Vagina (tissue), 2 donors: ENCODE measurements around the gene ZKSCAN5. TPM values are rescaled to one million over a fixed set of nuclear protein-coding genes. Genes with fewer than 3 reads are reported as not detected.
A peak's percentile ranks its signal among the peaks of the same experiment; 100 is the strongest.

Source experiments
- DNase-seq, 2 donors: peaks; one replicate each; pipeline ENCODE4 v3.0.0-alpha.2; 2017; ENCODE audit errors: extremely low spot score in 2 of 2
- H3K27ac ChIP-seq: fragments of 200-600 bp; sonication (generic); one replicate; pipeline ENCODE4 v1.5.1; 2019
- H3K27me3 ChIP-seq: fragments of 200-600 bp; sonication (generic); one replicate; pipeline ENCODE4 v1.5.1; 2019
- H3K36me3 ChIP-seq, 2 donors: fragments of 200-600 bp; sonication (generic); one replicate each; pipeline ENCODE4 v1.5.1; 2017 to 2019
- H3K4me1 ChIP-seq: fragments of 200-600 bp; sonication (generic); one replicate; pipeline ENCODE4 v1.5.1; 2019
- H3K4me3 ChIP-seq, 2 donors: fragments of 200-600 bp; sonication (generic); 1 replicate in 1 of 2; 2 replicates in 1 of 2; pipeline ENCODE4 v1.5.1; 2016 to 2019
- H3K9me3 ChIP-seq: fragments of 200-600 bp; sonication (generic); one replicate; pipeline ENCODE4 v1.5.1; 2019
- POLR2A ChIP-seq, 2 donors: fragments of 450-650 bp; IDR thresholded peaks; one replicate each; pipeline ENCODE4 v1.6.1; 2017; ENCODE audit warnings: antibody characterized with exemption in 2 of 2, mild to moderate bottlenecking in 2 of 2, moderate library complexity in 2 of 2
- POLR2AphosphoS5 ChIP-seq, 2 donors: sonication (generic); formaldehyde crosslinking; IDR thresholded peaks; one replicate each; pipeline ENCODE4 v1.9.0; 2017; ENCODE audit warnings: antibody characterized with exemption in 2 of 2, mild to moderate bottlenecking in 2 of 2, low read depth in 1 of 2; ENCODE audit not compliant: insufficient read depth in 1 of 2
- intact Hi-C: fragments of 100-400 bp; cut with DNase I; formaldehyde crosslinking; loops from one replicate; pipeline ENCODE4 v1.15.1; 2023
- total RNA-seq: library from RNA; depleted of rRNA; stranded (reverse); fragments of >200 nt; gene quantifications from one replicate; pipeline ENCODE4 v1.2.3, GENCODE V29; 2016
- TF ChIP-seq, protein P1 (sequence below), 3 experiments: fragments of 450-650 bp in 2 of 3; fragments of 200-600 bp in 1 of 3; sonication (generic) in 1 of 3; IDR thresholded peaks; one replicate each; pipeline ENCODE4 v1.5.1; 2017 to 2019; ENCODE audit warnings: antibody characterized with exemption in 3 of 3, mild to moderate bottlenecking in 2 of 3, moderate library complexity in 2 of 3

ZKSCAN5 gene
- total RNA-seq, 1 donor from 2014 or later: 7.1 TPM

DNA sequence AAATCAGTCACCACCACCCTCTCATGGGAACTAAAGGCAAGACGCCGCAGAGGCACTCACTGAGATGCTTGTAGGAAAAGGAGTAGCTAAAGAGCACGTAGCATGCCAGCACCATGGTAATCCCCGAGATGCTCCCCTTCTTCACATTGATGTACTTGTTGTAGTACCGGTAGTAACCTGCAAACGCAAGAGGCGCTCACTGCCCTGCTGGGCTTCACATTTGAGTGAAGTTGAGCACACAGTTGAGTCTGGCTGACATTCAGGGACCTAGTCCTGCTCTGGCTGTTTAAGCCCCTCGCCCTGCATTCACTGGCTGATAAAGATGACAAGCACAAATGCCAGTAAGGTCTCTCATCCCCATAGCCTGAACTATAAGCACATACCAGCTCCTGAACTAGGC, 45.4 kb upstream of the ZKSCAN5 start:
- peaks cover 44% of the 10 kb centered on the region for H3K4me1 ChIP-seq
- intact Hi-C loops: no loop called here
- peaks cover 0 to 59% of the 10 kb centered on the region in 2 donors for H3K36me3 ChIP-seq
- H3K27me3 ChIP-seq: no peaks in the 10 kb centered on the region
- H3K4me3 ChIP-seq: no peak overlapping the region
- H3K27ac ChIP-seq: no peak overlapping the region
- no peaks in the 10 kb centered on the region for H3K9me3 ChIP-seq
- no peak for DNase-seq
- TF ChIP-seq POLR2AphosphoS5 (IDR thresholded peaks at IDR 0.05; ENCODE audit: insufficient read depth in 1 of 2, low read depth in 1 of 2) (no peak), POLR2A (IDR thresholded peaks at IDR 0.05) (no peak)
- TF ChIP-seq, protein P1, sequence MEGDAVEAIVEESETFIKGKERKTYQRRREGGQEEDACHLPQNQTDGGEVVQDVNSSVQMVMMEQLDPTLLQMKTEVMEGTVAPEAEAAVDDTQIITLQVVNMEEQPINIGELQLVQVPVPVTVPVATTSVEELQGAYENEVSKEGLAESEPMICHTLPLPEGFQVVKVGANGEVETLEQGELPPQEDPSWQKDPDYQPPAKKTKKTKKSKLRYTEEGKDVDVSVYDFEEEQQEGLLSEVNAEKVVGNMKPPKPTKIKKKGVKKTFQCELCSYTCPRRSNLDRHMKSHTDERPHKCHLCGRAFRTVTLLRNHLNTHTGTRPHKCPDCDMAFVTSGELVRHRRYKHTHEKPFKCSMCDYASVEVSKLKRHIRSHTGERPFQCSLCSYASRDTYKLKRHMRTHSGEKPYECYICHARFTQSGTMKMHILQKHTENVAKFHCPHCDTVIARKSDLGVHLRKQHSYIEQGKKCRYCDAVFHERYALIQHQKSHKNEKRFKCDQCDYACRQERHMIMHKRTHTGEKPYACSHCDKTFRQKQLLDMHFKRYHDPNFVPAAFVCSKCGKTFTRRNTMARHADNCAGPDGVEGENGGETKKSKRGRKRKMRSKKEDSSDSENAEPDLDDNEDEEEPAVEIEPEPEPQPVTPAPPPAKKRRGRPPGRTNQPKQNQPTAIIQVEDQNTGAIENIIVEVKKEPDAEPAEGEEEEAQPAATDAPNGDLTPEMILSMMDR (IDR thresholded peaks at IDR 0.05): no peak

DNA sequence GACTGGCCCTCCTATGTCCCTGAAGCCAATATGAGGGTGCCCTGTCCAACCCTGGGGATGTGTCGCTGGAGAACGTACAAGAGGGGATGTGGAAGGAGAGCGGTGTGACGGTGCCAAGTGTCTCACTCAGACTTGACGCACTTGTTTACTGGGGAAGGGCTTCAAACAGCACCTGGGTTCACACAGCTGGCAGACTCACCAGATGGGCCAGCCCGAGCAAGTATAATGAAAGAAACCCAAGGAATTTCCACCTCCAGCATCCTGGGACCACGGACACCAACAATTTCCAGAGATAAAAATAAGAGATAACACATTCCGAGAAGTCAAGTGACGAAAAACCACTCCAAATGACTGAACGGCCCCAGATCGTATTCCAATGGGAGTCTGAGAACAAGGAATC, 43.8 kb upstream of the ZKSCAN5 start:
- TF ChIP-seq POLR2AphosphoS5 (IDR thresholded peaks at IDR 0.05; ENCODE audit: insufficient read depth in 1 of 2, low read depth in 1 of 2) (no peak), POLR2A (IDR thresholded peaks at IDR 0.05) (no peak)
- TF ChIP-seq, protein P1 (IDR thresholded peaks at IDR 0.05): no peak
- DNase-seq: no peak
- intact Hi-C loops: no loop called here

DNA sequence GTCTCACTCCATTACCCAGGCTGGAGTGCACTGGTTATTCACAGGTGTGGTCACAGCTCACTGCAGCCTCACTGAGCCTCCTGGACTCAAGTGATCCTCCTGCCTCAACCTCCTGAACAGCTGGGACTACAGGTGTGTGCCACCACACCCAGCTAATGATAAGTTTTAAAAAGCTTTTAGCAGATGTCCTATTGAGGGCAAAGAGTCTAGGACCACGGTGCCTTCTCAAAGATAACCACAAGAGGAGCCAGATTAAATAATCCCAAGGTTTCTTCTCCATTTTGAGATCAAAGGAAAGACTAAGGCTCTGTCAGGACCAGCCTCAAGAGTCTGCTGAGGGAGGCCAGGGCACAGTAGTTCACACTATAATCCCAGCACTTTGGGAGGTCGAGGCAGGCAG, 43.2 kb upstream of the ZKSCAN5 start:
- Histone ChIP-seq H3K9me3 (no peaks in the 10 kb centered on the region), H3K27ac (no peak overlapping the region), H3K4me3 (no peak overlapping the region), H3K4me1 (peaks cover 59% of the 10 kb centered on the region), H3K36me3 (peaks cover 0 to 41% of the 10 kb centered on the region in 2 donors), H3K27me3 (no peaks in the 10 kb centered on the region)
- DNase-seq: no peak
- no peak for TF ChIP-seq POLR2A (IDR thresholded peaks at IDR 0.05)
- TF ChIP-seq POLR2AphosphoS5 (IDR thresholded peaks at IDR 0.05; ENCODE audit: insufficient read depth in 1 of 2, low read depth in 1 of 2): no peak
- TF ChIP-seq, protein P1 (IDR thresholded peaks at IDR 0.05): no peak
- intact Hi-C loops: no loop called here

More for the DNA sequence above, 43.8 kb upstream of the ZKSCAN5 start:
- Histone ChIP-seq H3K4me3 (no peak overlapping the region), H3K27me3 (no peaks in the 10 kb centered on the region), H3K9me3 (no peaks in the 10 kb centered on the region), H3K27ac (no peak overlapping the region), H3K36me3 (peaks cover 0 to 46% of the 10 kb centered on the region in 2 donors), H3K4me1 (peaks cover 59% of the 10 kb centered on the region)

DNA sequence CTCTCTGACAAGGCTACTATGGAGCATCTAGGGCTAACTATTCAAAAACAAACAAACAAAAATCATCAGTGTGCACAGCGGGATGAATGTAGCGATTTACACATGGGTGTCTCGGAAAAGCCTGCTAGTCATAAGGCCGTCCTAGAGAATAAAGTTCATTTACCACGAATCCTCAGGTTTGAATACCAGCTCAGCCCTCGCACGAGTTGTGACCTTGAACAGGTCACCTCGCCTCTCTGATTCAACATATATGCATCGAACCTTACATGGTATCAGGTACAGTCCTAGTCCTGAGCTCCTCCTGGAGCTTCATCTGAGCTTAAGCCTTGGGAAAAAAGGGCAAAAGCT, 39.1 kb upstream of the ZKSCAN5 start:
- peaks cover 51% of the 10 kb centered on the region for H3K4me1 ChIP-seq
- H3K4me3 ChIP-seq: peak overlapping the region; percentile 83 to 85

DNA sequence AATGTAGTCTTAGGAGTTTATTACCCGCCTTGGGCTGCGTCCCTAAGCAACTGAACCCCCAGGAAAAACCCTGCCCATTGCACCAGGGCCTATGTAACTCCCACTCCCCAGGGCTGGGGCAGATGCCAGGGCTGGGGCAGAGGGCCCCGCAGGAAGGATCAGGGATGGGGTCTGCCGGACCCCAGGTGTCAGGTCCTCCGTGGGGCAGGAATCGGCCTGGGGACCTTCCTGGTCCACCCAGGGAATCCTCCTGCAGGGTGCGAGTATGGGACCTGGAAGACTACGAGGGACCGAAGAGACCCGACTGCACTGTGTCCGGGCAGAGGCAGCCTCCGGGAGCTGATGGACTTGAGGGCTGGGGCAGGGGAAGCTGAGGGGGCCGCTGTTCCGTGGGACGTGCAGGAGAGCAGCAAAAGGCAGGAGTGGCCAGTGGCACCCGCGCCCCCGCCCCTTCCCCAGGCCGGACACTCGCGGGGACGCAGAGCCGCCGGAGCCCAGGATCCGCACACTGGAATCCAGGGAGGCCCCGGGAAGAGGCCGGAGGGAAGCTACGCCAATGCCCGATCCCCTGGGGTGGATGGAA, 36.0 kb upstream of the ZKSCAN5 start:
- Histone ChIP-seq H3K4me1 (peaks cover 24% of the 10 kb centered on the region), H3K4me3 (no peak overlapping the region), H3K27me3 (no peaks in the 10 kb centered on the region), H3K36me3 (peaks cover 0 to 5% of the 10 kb centered on the region in 2 donors), H3K27ac (no peak overlapping the region), H3K9me3 (no peaks in the 10 kb centered on the region)
- no peak for DNase-seq
- intact Hi-C loops: no loop called here
- TF ChIP-seq POLR2AphosphoS5 (IDR thresholded peaks at IDR 0.05; ENCODE audit: insufficient read depth in 1 of 2, low read depth in 1 of 2) (no peak), POLR2A (IDR thresholded peaks at IDR 0.05) (no peak)
- TF ChIP-seq, protein P1 (IDR thresholded peaks at IDR 0.05): no peak

More for the DNA sequence above, 39.1 kb upstream of the ZKSCAN5 start:
- Histone ChIP-seq H3K9me3 (no peaks in the 10 kb centered on the region), H3K27me3 (no peaks in the 10 kb centered on the region), H3K27ac (peak overlapping the region; percentile 73), H3K36me3 (peaks cover 0 to 15% of the 10 kb centered on the region in 2 donors)
- no peak for DNase-seq
- intact Hi-C loops: no loop called here
- TF ChIP-seq POLR2AphosphoS5 (IDR thresholded peaks at IDR 0.05; ENCODE audit: insufficient read depth in 1 of 2, low read depth in 1 of 2): no peak
